Measurements from ENCODE around the gene THSD4.

DNA sequence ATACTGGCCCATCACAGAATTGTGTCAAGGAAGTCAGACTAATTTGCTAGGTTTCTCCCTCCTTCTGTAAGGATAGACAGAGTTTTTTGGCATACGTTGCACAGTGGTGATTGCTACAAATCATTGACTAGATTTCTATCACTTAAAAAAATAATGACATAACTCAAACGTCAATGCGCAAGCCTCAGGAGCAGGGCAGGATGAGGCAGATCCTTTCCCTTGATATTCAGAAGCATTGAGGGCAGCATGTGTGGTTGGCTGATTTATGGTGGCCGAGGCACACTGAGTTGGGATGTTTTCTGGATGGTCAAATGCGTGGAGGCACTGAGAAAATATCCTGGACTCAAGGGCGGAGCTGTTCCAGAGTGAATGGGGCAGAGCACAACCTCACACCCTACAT lies 14.4 kb downstream of the THSD4 start:
- TF ChIP-seq POLR2AphosphoS5 (IDR thresholded peaks at IDR 0.05): no peak
- TF ChIP-seq, protein P1, sequence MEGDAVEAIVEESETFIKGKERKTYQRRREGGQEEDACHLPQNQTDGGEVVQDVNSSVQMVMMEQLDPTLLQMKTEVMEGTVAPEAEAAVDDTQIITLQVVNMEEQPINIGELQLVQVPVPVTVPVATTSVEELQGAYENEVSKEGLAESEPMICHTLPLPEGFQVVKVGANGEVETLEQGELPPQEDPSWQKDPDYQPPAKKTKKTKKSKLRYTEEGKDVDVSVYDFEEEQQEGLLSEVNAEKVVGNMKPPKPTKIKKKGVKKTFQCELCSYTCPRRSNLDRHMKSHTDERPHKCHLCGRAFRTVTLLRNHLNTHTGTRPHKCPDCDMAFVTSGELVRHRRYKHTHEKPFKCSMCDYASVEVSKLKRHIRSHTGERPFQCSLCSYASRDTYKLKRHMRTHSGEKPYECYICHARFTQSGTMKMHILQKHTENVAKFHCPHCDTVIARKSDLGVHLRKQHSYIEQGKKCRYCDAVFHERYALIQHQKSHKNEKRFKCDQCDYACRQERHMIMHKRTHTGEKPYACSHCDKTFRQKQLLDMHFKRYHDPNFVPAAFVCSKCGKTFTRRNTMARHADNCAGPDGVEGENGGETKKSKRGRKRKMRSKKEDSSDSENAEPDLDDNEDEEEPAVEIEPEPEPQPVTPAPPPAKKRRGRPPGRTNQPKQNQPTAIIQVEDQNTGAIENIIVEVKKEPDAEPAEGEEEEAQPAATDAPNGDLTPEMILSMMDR (IDR thresholded peaks at IDR 0.05; ENCODE audit: poor library complexity, severe bottlenecking): no peak

All from neural cell (in vitro differentiated cells).